Mucosa of descending colon (tissue), 3 donors: ENCODE results near the gene KRTAP2-4. TPM values are rescaled to one million over a fixed set of nuclear protein-coding genes. Genes with fewer than 3 reads are reported as not detected.
"Not testable (repeated sequence)": the region's sequence is repeated elsewhere in the genome, so short reads cannot be mapped to it uniquely, and the experiment has no call there.

Experiments
- ATAC-seq: fragments of 200-7000 bp; cut with Tn5 transposase; one replicate; pipeline ENCODE4 v1.9.1; 2020; ENCODE audit warnings: mild to moderate bottlenecking, moderate library complexity
- DNase-seq, 3 donors: peaks; one replicate each; pipeline ENCODE4 v3.0.0-alpha.2; 2020
- H3K36me3 ChIP-seq: fragments of 200-600 bp; one replicate; pipeline ENCODE4 v1.8.0; 2021; ENCODE audit warnings: low read depth, mild to moderate bottlenecking
- H3K4me1 ChIP-seq: fragments of 200-600 bp; one replicate; pipeline ENCODE4 v1.8.0; 2021; ENCODE audit warnings: low read depth, mild to moderate bottlenecking
- H3K4me3 ChIP-seq: fragments of 200-600 bp; one replicate; pipeline ENCODE4 v1.8.0; 2021; ENCODE audit warnings: mild to moderate bottlenecking
- H3K9me3 ChIP-seq: fragments of 200-600 bp; one replicate; pipeline ENCODE4 v1.8.0; 2021; ENCODE audit warnings: mild to moderate bottlenecking
- intact Hi-C, 2 donors: fragments of 100-400 bp; cut with DNase I in 1 of 2; cut with micrococcal nuclease in 1 of 2; formaldehyde crosslinking; loops; one replicate each; pipeline versions ENCODE4 v1.11.0 to v1.11.1; 2022; cut with DNase I, micrococcal nuclease
- total RNA-seq, 3 donors: library from RNA; stranded (reverse); fragmentation: NEBNext Ultra II Directional in 2 of 3; extraction: Animal tissue kit (Norgen Biotek cat#: 25700) in 2 of 3; gene quantifications; one replicate each; pipeline versions ENCODE4 v1.2.1 to v1.2.4, GENCODE V29; 2021 to 2023
- TF ChIP-seq, protein P1 (sequence below): fragments of 200-600 bp; IDR thresholded peaks from one replicate; pipeline ENCODE4 v1.8.0; 2022; ENCODE audit warnings: antibody characterized with exemption, mild to moderate bottlenecking
- donor health status: DM: no; HTN: no; CAD: no; lungs with moderate emphysema.
- donor health status: DM: no; HTN: no; CAD: no.
- donor health status: DM: no; HTN: yes; CAD: no.

The KRTAP2-4 gene
- total RNA-seq, 3 donors from 2014 or later, result not detected

DNA sequence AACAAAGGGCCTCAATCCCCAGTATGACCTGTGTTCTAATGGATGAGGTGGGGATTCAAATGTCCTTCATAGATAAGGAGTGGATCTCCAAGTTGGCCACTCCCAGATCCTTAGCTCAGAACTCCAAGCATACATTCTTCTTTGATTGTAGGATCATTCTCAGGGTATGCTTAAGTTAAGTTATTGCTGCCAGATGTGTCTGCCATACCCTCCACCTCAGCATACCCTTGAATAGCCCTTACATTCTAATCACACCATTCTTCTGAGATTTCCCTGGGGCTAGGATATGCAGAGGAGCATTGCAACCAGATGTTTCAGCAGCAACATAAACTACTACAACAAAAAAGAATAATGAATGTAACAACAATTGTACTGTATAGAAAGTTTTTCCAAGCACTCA, 1.6 kb upstream of the KRTAP2-4 start:
- DNase-seq (no peak), ATAC-seq (no peak)
- no peaks in the 10 kb centered on the region for H3K9me3 ChIP-seq
- TF ChIP-seq, protein P1, sequence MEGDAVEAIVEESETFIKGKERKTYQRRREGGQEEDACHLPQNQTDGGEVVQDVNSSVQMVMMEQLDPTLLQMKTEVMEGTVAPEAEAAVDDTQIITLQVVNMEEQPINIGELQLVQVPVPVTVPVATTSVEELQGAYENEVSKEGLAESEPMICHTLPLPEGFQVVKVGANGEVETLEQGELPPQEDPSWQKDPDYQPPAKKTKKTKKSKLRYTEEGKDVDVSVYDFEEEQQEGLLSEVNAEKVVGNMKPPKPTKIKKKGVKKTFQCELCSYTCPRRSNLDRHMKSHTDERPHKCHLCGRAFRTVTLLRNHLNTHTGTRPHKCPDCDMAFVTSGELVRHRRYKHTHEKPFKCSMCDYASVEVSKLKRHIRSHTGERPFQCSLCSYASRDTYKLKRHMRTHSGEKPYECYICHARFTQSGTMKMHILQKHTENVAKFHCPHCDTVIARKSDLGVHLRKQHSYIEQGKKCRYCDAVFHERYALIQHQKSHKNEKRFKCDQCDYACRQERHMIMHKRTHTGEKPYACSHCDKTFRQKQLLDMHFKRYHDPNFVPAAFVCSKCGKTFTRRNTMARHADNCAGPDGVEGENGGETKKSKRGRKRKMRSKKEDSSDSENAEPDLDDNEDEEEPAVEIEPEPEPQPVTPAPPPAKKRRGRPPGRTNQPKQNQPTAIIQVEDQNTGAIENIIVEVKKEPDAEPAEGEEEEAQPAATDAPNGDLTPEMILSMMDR, result no peak
- H3K4me3 ChIP-seq, result no peak overlapping the region
- intact Hi-C loops, result no loop called here
- no peaks in the 10 kb centered on the region for H3K4me1 ChIP-seq
- no peaks in the 10 kb centered on the region for H3K36me3 ChIP-seq

DNA sequence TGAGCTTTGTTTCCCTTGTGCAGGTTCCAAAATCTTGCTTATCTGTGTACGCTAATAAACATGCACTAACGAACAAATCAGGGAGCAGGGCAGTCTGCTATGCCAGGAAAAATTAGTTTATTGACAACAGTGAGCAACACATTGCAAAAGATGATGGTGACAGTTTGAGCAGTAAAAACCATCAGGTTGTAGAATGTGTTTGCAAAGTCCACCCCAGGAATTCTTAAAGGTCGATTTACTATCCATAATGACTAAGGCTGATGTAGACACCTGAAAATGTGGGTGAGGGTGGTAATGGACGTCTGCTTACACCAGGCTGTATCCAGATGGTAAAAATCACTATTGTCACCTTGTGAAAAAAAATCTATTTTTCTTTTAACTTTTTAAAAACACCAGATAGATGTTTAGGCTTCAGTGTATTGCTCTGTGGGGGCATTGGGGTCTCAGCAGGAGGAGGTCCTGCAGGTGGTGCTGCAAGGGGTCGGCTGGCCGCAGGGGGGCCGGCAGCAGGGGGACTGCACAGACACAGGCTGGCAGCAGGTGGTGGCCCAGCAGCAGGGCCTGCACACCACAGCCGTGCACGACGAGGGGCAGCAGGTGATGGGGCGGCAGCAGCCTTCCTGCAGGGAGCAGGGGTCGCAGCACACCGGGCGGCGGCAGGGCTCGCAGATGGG, 526 bp downstream of the KRTAP2-4 start:
- intact Hi-C loops, H3K9me3 ChIP-seq, H3K4me1 ChIP-seq, DNase-seq, ATAC-seq, H3K4me3 ChIP-seq, H3K36me3 ChIP-seq: not testable (repeated sequence)

DNA sequence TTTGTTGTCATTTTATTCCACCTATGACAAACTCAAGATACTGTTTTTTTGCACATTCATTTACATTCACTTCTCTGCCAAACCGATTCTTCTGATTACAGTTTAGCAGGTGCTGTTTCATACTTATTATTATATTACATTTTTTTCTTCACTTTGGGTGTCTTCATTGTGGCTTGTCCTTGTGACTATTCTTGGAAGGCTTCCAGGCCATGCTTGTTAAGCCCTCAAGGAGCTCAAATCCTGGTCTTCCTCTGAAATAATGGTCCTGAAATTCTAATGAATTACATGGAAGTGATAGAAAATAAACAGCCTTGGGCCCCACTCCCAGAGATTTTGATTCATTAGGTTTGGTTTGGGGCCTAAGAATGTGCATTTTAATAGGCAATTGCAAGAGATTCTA, 1.4 kb downstream of the KRTAP2-4 start:
- no peaks in the 10 kb centered on the region for H3K36me3 ChIP-seq
- no peaks in the 10 kb centered on the region for H3K9me3 ChIP-seq
- DNase-seq (no peak), ATAC-seq (no peak)
- TF ChIP-seq, protein P1, result no peak
- H3K4me1 ChIP-seq, result no peaks in the 10 kb centered on the region
- intact Hi-C loops, result no loop called here
- no peak overlapping the region for H3K4me3 ChIP-seq

DNA sequence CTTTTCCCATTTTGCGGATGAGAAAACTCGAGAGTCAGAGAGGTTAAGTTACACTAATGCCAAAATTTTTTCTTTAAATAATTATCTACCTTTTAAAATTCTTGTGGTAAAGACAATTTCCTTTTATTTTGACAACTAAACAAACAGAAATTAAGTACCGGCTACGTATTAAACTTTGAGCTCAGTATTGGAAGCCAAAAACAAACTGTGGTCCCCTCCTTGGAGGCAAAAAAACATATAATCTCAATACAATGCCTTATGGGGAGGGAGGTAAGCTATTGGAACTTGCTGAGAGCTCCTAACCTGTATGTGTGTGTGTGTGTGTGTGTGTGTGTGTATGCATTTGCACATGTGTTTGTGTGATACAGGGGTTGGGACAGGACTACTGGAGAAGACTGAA, 2.2 kb downstream of the KRTAP2-4 start:
- TF ChIP-seq, protein P1, result no peak

DNA sequence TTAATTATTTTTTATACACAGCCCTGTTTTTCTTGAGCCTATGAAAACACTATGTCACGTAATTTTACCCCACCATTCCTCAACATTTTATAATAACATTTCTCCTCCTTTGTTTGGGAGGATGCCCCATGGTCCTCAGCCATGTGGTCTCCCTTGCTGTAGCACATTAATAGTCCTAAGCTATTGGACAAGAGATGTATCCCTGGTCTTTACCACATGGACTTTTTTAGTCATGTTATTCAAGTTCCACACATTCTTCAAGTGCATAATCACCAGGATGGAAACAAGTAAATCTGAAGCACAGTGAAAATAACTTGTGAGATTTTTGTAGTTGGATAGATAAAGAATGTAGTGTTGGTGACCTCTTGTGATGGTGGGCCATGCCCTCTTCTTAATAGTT, 3.7 kb downstream of the KRTAP2-4 start:
- ATAC-seq (no peak), DNase-seq (no peak)
- Histone ChIP-seq H3K4me3 (no peak overlapping the region), H3K4me1 (no peaks in the 10 kb centered on the region), H3K36me3 (no peaks in the 10 kb centered on the region), H3K9me3 (no peaks in the 10 kb centered on the region)
- TF ChIP-seq, protein P1, result no peak
- intact Hi-C loops, result no loop called here

More for the DNA sequence above, 2.2 kb downstream of the KRTAP2-4 start:
- intact Hi-C loops, result no loop called here
- ATAC-seq (no peak), DNase-seq (no peak)
- Histone ChIP-seq H3K4me1 (no peaks in the 10 kb centered on the region), H3K4me3 (no peak overlapping the region), H3K9me3 (no peaks in the 10 kb centered on the region), H3K36me3 (no peaks in the 10 kb centered on the region)

DNA sequence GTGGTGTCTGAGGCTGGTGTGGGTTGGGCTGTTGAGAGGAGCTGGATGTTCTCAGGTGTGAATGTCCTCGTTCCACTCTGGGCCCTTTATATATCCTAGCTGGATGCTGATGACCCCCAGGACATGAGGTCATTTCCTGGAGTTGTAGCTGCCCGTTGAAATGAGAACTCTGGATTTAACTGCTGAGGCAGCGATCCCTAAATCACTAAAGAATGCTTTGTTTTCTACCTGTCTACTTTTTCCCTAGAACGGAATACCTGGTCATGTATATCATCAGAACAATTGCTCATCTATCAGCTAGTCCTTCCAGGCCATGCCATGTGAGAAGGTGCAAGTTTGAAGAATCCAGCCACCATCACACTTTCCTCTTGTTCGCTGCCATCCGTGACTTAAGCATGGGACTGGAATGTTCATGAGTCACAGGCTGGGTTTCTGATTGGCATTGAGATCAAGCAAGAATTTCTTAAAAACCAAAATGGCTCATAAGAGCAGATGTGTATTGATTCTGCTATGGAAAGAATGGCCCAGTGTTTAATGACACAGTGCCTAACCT, 5.6 kb downstream of the KRTAP2-4 start, which contains the start of gene KRTAP2-3:
Gene KRTAP2-3, minus strand, starts transcription at position 63 of the 553 bp plus-strand sequence. CDS start 64 bp downstream, outside the sequence.
- no peak for ATAC-seq
- Histone ChIP-seq H3K4me3 (no peak within 1 kb of the TSS), H3K4me1 (no peaks in the 10 kb centered on the region), H3K9me3 (no peaks in the 10 kb centered on the region), H3K36me3 (no peaks in the 10 kb centered on the region)
- no peak for DNase-seq
- intact Hi-C loops, result no loop called here
- TF ChIP-seq, protein P1, result no peak

DNA sequence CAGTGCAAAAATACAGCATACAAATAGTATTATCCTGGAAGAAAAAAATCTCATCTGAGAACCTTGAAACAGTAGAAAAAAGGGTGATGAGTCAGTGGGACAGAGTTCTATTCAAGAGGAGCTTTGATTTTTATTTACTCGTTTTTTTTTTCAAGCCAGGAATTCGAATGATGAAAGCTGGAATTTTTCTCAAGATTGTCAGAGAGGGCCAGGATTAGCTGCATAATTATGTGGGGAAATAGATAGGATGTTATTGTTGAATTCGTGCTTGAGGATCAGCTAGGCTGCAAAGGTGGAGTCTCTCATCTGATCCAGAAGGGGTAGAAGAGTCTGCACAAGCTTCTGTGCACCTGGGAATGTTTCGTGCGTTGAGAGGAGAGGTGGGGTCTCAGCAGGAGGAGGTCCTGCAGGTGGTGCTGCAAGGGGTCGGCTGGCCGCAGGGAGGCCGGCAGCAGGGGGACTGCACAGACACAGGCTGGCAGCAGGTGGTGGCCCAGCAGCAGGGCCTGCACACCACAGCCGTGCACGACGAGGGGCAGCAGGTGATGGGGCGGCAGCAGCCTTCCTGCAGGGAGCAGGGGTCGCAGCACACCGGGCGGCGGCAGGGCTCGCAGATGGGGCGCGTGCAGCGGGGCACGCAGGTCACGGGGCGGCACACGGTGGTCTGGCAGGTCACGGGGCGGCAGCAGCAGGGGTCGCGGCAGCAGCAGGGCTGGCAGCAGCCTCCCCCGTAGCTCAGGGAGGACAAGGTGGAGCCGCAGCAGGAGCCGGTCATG, 6.2 kb downstream of the KRTAP2-4 start:
- H3K9me3 ChIP-seq, H3K4me1 ChIP-seq, intact Hi-C loops, H3K4me3 ChIP-seq, H3K36me3 ChIP-seq, DNase-seq, ATAC-seq: not testable (repeated sequence)
